Umbilical cord (tissue), 2 donors: Measurements from ENCODE around the gene PVALEF. TPM values are rescaled to one million over a fixed set of nuclear protein-coding genes. Genes with fewer than 3 reads are reported as not detected.

ENCODE experiments used
- DNase-seq: peaks from one replicate; pipeline ENCODE4 v3.0.0-alpha.2; 2015; ENCODE audit warnings: low spot score
- total RNA-seq: library from RNA; depleted of rRNA; stranded (reverse); fragments of >200 nt; gene quantifications from one replicate; pipeline ENCODE4 v1.2.3, GENCODE V29; 2014; ENCODE audit warnings: low replicate concordance; ENCODE audit not compliant: insufficient read depth

Gene PVALEF
- total RNA-seq, 1 donor from 2014 or later: not detected

GRCh38 chr17:81128774-81129173 is 36.5 kb upstream of the PVALEF start:
- DNase-seq: no peak

GRCh38 chr17:81129289-81129688 is 36.0 kb upstream of the PVALEF start:
- no peak for DNase-seq

GRCh38 chr17:81129711-81130367 is 35.5 kb upstream of the PVALEF start:
- DNase-seq: no peak

- DNase-seq: no peak
These were observed 34.6 kb upstream of the PVALEF start for GRCh38 chr17:81130385-81131361.

- no peak for DNase-seq
These were observed 33.7 kb upstream of the PVALEF start for GRCh38 chr17:81131486-81132196.

GRCh38 chr17:81132197-81132540 is 33.1 kb upstream of the PVALEF start:
- DNase-seq: no peak

GRCh38 chr17:81132770-81133723 is 32.3 kb upstream of the PVALEF start:
- DNase-seq: no peak

- no peak for DNase-seq
These were observed 31.1 kb upstream of the PVALEF start for GRCh38 chr17:81134064-81134781.

GRCh38 chr17:81135505-81136278 is 29.6 kb upstream of the PVALEF start:
- no peak for DNase-seq

GRCh38 chr17:81136366-81136765 is 28.9 kb upstream of the PVALEF start:
- no peak for DNase-seq

- no peak for DNase-seq
These were observed 28.1 kb upstream of the PVALEF start for GRCh38 chr17:81137248-81137647.

GRCh38 chr17:81138083-81138482 is 27.2 kb upstream of the PVALEF start:
- no peak for DNase-seq

GRCh38 chr17:81138500-81138899 is 26.8 kb upstream of the PVALEF start:
- no peak for DNase-seq

- DNase-seq: no peak
These were observed 25.9 kb upstream of the PVALEF start for GRCh38 chr17:81139428-81139827.

GRCh38 chr17:81140018-81140417 is 25.3 kb upstream of the PVALEF start:
- no peak for DNase-seq

GRCh38 chr17:81140695-81141094 is 24.6 kb upstream of the PVALEF start:
- DNase-seq: no peak

GRCh38 chr17:81142301-81143199 is 22.8 kb upstream of the PVALEF start:
- DNase-seq: peak; percentile 85

GRCh38 chr17:81143200-81143527 is 22.1 kb upstream of the PVALEF start:
- DNase-seq: no peak
